Neural cell (in vitro differentiated cells): Measurements from ENCODE around the gene ADGRG7. TPM values are rescaled to one million over a fixed set of nuclear protein-coding genes. Genes with fewer than 3 reads are reported as not detected.
"Not testable (repeated sequence)": the region's sequence is repeated elsewhere in the genome, so short reads cannot be mapped to it uniquely, and the experiment has no call there.

ENCODE experiments used
- H2AFZ ChIP-seq: fragments of 200-600, 300-800 bp; sonication (generic), shearing (Covaris generic); 2 replicates; pipeline ENCODE4 v1.6.0; 2014; ENCODE audit warnings: low read depth, mild to moderate bottlenecking, antibody characterized with exemption, low read length, moderate library complexity
- H3F3A ChIP-seq: fragments of 200-600 bp; shearing (Covaris generic); 2 replicates; pipeline ENCODE4 v1.6.1; 2016; ENCODE audit warnings: mild to moderate bottlenecking, moderate library complexity, mixed read lengths, antibody characterized with exemption, low read length; ENCODE audit not compliant: insufficient read depth, poor library complexity, severe bottlenecking
- H3K27ac ChIP-seq: fragments of 200-600, 300-800 bp; sonication (generic), shearing (Covaris generic); 2 replicates; pipeline ENCODE4 v1.5.1; 2014; ENCODE audit warnings: mild to moderate bottlenecking, low read length, moderate library complexity
- H3K27me3 ChIP-seq: fragments of 300-800, 200-600 bp; sonication (generic), shearing (Covaris generic); 2 replicates; pipeline ENCODE4 v1.6.0; 2014; ENCODE audit warnings: mild to moderate bottlenecking, low read depth, low read length, moderate library complexity; ENCODE audit not compliant: insufficient read depth
- H3K36me3 ChIP-seq: fragments of 300-800, 200-600 bp; sonication (generic), shearing (Covaris generic); 2 replicates; pipeline ENCODE4 v1.5.1; 2014; ENCODE audit warnings: mild to moderate bottlenecking, antibody characterized with exemption, low read length, moderate library complexity; ENCODE audit not compliant: insufficient read depth
- H3K4me2 ChIP-seq: fragments of 300-800, 200-600 bp; sonication (generic), shearing (Covaris generic); 2 replicates; pipeline ENCODE4 v1.6.0; 2014; ENCODE audit warnings: mild to moderate bottlenecking, low read length
- H3K4me3 ChIP-seq: fragments of 300-800, 200-600 bp; sonication (generic), shearing (Covaris generic); 2 replicates; pipeline ENCODE4 v1.5.1; 2014; ENCODE audit warnings: mild to moderate bottlenecking, low read length, moderate library complexity
- H3K79me2 ChIP-seq: fragments of 200-600 bp; shearing (Covaris generic); replicated peaks from 2 replicates; pipeline ENCODE4 v1.6.0; 2014; ENCODE audit warnings: mild to moderate bottlenecking, low read length, moderate library complexity; ENCODE audit not compliant: insufficient read depth
- H3K9ac ChIP-seq: fragments of 300-800, 200-600 bp; sonication (generic), shearing (Covaris generic); 2 replicates; pipeline ENCODE4 v1.6.1; 2016; ENCODE audit warnings: mild to moderate bottlenecking, low read length, mixed read lengths
- H3K9me2 ChIP-seq: fragments of 200-600 bp; shearing (Covaris generic); 2 replicates; pipeline ENCODE4 v1.6.1; 2016; ENCODE audit warnings: mild to moderate bottlenecking, low read length, mixed read lengths; ENCODE audit not compliant: insufficient read depth
- H3K9me3 ChIP-seq: fragments of 200-600, 300-800 bp; sonication (generic), shearing (Covaris generic); 2 replicates; pipeline ENCODE4 v1.6.1; 2016; ENCODE audit warnings: mild to moderate bottlenecking, mixed run types, low read length, moderate library complexity, mixed read lengths
- H4K20me1 ChIP-seq: fragments of 200-600 bp; shearing (Covaris generic); 2 replicates; pipeline ENCODE4 v1.6.1; 2016; ENCODE audit warnings: mild to moderate bottlenecking, mixed run types; ENCODE audit not compliant: insufficient read depth
- CTCF ChIP-seq: fragments of 450-650 bp; IDR thresholded peaks from 2 replicates; pipeline ENCODE4 v1.5.1; 2014; ENCODE audit warnings: antibody characterized with exemption, mild to moderate bottlenecking, moderate library complexity; ENCODE audit not compliant: poor library complexity, severe bottlenecking
- EP300 ChIP-seq: fragments of 450-650 bp; conservative IDR thresholded peaks from 2 replicates; pipeline ENCODE4 v1.6.1; 2014; ENCODE audit warnings: antibody characterized with exemption, mild to moderate bottlenecking, moderate library complexity; ENCODE audit not compliant: poor library complexity, severe bottlenecking
- EZH2 ChIP-seq: fragments of 200-600, 300-800 bp; shearing (Covaris generic), sonication (generic); IDR thresholded peaks from 2 replicates; pipeline ENCODE4 v1.6.1; 2014; ENCODE audit warnings: antibody characterized with exemption, low read length, borderline replicate concordance, mild to moderate bottlenecking; ENCODE audit not compliant: insufficient read depth, poor library complexity, severe bottlenecking
- MXI1 ChIP-seq: fragments of 450-650 bp; conservative IDR thresholded peaks from 2 replicates; pipeline ENCODE4 v1.6.1; 2014; ENCODE audit warnings: antibody characterized with exemption, mild to moderate bottlenecking; ENCODE audit not compliant: poor library complexity, severe bottlenecking
- POLR2AphosphoS5 ChIP-seq: IDR thresholded peaks from 2 replicates; pipeline ENCODE4 v1.6.1; 2012
- RAD21 ChIP-seq: fragments of 450-650 bp; conservative IDR thresholded peaks from 2 replicates; pipeline ENCODE4 v1.6.1; 2014; ENCODE audit warnings: antibody characterized with exemption, mild to moderate bottlenecking, moderate library complexity
- SMC3 ChIP-seq: fragments of 450-650 bp; conservative IDR thresholded peaks from 2 replicates; pipeline ENCODE4 v1.6.1; 2014; ENCODE audit warnings: antibody characterized with exemption, mild to moderate bottlenecking, moderate library complexity; ENCODE audit not compliant: poor library complexity
- TAF1 ChIP-seq: IDR thresholded peaks from 2 replicates; pipeline ENCODE4 v1.6.1; 2012; ENCODE audit warnings: low read depth
- polyA plus RNA-seq: library from polyadenylated mRNA; depleted of rRNA; stranded (reverse); fragments of >200 nt; gene quantifications from 2 replicates; pipeline ENCODE4 v1.2.3, GENCODE V29; 2014
- TF ChIP-seq, protein P1 (sequence below): IDR thresholded peaks from 2 replicates; pipeline ENCODE4 v1.6.1; 2012; ENCODE audit warnings: borderline replicate concordance

The ADGRG7 gene
- polyA plus RNA-seq, 1 donor from 2014 or later, result not detected

DNA sequence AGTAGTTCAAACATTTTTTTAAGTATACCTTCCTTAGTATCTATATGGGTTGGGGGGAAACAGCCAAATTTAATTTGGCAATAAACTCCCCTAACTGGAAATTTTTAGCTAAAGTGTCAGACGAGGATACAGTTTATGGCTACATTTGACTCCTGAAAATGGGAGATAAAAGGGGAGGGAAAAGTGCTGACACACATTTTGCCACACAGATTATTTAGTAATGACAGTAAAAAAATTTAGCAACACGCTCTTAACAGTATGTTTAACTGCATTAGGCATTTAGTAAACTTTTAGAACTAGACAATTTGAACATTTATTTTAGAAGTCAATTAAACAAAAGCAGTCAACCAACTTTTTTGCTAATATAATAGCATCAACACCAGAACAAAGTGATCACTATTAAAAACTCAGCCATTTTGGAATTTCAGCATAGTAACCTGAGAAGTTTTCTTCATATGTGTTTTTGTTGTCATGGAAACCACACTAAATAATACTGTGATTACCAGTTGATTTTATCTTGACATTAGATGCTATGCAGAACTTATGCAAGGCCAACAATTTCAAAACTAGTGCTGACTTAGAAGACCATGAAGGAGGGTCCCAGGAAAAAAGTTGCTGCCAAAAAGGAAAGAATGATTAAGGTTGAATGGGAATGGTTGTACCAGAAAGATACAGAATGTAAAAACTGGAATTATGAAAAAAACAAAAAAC, 52.9 kb downstream of the ADGRG7 start:
- no peaks in the 10 kb centered on the region for H3K27me3 ChIP-seq
- H3K9ac ChIP-seq, result no peak overlapping the region
- no peaks in the 10 kb centered on the region for H3K79me2 ChIP-seq
- H3K9me3 ChIP-seq, result no peaks in the 10 kb centered on the region
- H3K4me3 ChIP-seq, result no peak overlapping the region
- H3K9me2 ChIP-seq, result no peaks in the 10 kb centered on the region
- TF ChIP-seq SMC3 (no peak), EP300 (no peak), RAD21 (no peak), POLR2AphosphoS5 (no peak), EZH2 (no peak), MXI1 (no peak), CTCF (no peak), TAF1 (no peak)
- TF ChIP-seq, protein P1, sequence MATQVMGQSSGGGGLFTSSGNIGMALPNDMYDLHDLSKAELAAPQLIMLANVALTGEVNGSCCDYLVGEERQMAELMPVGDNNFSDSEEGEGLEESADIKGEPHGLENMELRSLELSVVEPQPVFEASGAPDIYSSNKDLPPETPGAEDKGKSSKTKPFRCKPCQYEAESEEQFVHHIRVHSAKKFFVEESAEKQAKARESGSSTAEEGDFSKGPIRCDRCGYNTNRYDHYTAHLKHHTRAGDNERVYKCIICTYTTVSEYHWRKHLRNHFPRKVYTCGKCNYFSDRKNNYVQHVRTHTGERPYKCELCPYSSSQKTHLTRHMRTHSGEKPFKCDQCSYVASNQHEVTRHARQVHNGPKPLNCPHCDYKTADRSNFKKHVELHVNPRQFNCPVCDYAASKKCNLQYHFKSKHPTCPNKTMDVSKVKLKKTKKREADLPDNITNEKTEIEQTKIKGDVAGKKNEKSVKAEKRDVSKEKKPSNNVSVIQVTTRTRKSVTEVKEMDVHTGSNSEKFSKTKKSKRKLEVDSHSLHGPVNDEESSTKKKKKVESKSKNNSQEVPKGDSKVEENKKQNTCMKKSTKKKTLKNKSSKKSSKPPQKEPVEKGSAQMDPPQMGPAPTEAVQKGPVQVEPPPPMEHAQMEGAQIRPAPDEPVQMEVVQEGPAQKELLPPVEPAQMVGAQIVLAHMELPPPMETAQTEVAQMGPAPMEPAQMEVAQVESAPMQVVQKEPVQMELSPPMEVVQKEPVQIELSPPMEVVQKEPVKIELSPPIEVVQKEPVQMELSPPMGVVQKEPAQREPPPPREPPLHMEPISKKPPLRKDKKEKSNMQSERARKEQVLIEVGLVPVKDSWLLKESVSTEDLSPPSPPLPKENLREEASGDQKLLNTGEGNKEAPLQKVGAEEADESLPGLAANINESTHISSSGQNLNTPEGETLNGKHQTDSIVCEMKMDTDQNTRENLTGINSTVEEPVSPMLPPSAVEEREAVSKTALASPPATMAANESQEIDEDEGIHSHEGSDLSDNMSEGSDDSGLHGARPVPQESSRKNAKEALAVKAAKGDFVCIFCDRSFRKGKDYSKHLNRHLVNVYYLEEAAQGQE, result no peak
- no peaks in the 10 kb centered on the region for H4K20me1 ChIP-seq
- no peak overlapping the region for H3K27ac ChIP-seq
- H3K4me2 ChIP-seq, result no peak overlapping the region
- H3F3A ChIP-seq, result no peaks in the 10 kb centered on the region
- no peaks in the 10 kb centered on the region for H3K36me3 ChIP-seq
- no peak overlapping the region for H2AFZ ChIP-seq

DNA sequence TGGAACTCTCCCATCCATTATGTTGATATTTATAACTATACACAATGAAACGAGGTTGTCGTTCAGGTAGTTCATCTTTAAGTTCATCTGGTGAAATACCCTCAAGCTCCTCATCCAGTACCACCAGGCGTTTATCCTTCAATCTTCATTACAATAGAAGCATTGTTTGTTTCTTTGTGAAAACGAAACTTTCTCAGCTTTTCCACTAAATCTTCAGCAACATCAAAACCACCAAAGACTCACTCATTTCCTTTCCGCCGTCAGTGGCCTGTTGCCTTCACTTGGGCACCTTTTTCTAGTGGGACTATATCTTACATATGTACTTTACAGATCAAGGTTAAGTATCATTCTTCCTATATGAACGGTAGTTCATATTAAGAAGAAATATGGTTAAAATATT, 55.8 kb downstream of the ADGRG7 start:
- H3K4me3 ChIP-seq, result no peak overlapping the region
- no peak overlapping the region for H3K4me2 ChIP-seq
- no peaks in the 10 kb centered on the region for H3K27me3 ChIP-seq
- H3K9me2 ChIP-seq, result no peaks in the 10 kb centered on the region
- no peak for TF ChIP-seq POLR2AphosphoS5
- TF ChIP-seq, protein P1, result no peak
- TF ChIP-seq TAF1, result no peak
- no peak for TF ChIP-seq CTCF
- no peak for TF ChIP-seq MXI1
- TF ChIP-seq SMC3, result no peak
- TF ChIP-seq EZH2, result no peak
- TF ChIP-seq RAD21, result no peak
- TF ChIP-seq EP300, result no peak
- H3K79me2 ChIP-seq, result no peaks in the 10 kb centered on the region
- no peak overlapping the region for H2AFZ ChIP-seq
- H4K20me1 ChIP-seq, result no peaks in the 10 kb centered on the region
- H3K36me3 ChIP-seq, result no peaks in the 10 kb centered on the region
- H3K9ac ChIP-seq, result no peak overlapping the region
- H3F3A ChIP-seq, result no peaks in the 10 kb centered on the region
- H3K9me3 ChIP-seq, result no peaks in the 10 kb centered on the region
- H3K27ac ChIP-seq, result no peak overlapping the region

DNA sequence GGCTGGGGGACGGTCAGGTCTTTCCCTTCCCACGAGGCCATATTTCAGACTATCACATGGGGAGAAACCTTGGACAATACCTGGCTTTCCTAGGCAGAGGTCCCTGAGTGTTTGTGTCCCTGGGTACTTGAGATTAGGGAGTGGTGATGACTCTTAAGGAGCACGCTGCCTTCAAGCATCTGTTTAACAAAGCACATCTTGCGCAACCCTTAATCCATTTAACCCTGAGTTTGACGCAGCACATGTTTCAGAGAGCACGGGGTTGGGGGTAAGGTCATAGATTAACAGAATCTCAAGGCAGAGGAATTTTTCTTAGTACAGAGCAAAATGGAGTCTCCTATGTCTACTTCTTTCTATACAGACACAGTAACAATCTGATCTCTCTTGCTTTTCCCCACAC, 57.3 kb downstream of the ADGRG7 start:
- not testable (repeated sequence) for H3K27ac ChIP-seq, H3F3A ChIP-seq, H3K79me2 ChIP-seq, H3K36me3 ChIP-seq, H3K27me3 ChIP-seq, H3K9ac ChIP-seq, H3K4me3 ChIP-seq, H4K20me1 ChIP-seq, H3K9me2 ChIP-seq, H3K4me2 ChIP-seq, H3K9me3 ChIP-seq, H2AFZ ChIP-seq
